NCI-H1417 treated with DMSO at 0.1 percent for 48 hours (cell line): ENCODE measurements around the gene KIAA1671.

Experiments used
- DNase-seq: peaks from one replicate; lab custom pipeline; 2025; lab: John Stamatoyannopoulos, UW

The KIAA1671 gene

GRCh38 chr22:24952837-24953383 is 394 bp downstream of the KIAA1671 start:
- DNase-seq: no peak

GRCh38 chr22:24953384-24954113 is 1.0 kb downstream of the KIAA1671 start:
- DNase-seq: no peak

- DNase-seq: no peak
Observed at GRCh38 chr22:24954114-24954463, 1.6 kb downstream of the KIAA1671 start.

GRCh38 chr22:24954856-24955255 is 2.3 kb downstream of the KIAA1671 start:
- no peak for DNase-seq

GRCh38 chr22:24957043-24957442 is 4.5 kb downstream of the KIAA1671 start:
- no peak for DNase-seq

GRCh38 chr22:24961217-24961844 is 8.8 kb downstream of the KIAA1671 start:
- no peak for DNase-seq

- DNase-seq: no peak
Observed at GRCh38 chr22:24962094-24962493, 9.6 kb downstream of the KIAA1671 start.

GRCh38 chr22:24962835-24963234 is 10.3 kb downstream of the KIAA1671 start:
- no peak for DNase-seq

- DNase-seq: no peak
Observed at GRCh38 chr22:24964441-24964840, 11.9 kb downstream of the KIAA1671 start.

- no peak for DNase-seq
Observed at GRCh38 chr22:24965822-24966626, 13.5 kb downstream of the KIAA1671 start.

GRCh38 chr22:24968066-24968561 is 15.6 kb downstream of the KIAA1671 start:
- no peak for DNase-seq

- DNase-seq: no peak
Observed at GRCh38 chr22:24969560-24970301, 17.2 kb downstream of the KIAA1671 start.

- no peak for DNase-seq
Observed at GRCh38 chr22:24972369-24972768, 19.9 kb downstream of the KIAA1671 start.

GRCh38 chr22:24973872-24974271 is 21.4 kb downstream of the KIAA1671 start:
- no peak for DNase-seq

GRCh38 chr22:24975125-24975640 is 22.7 kb downstream of the KIAA1671 start:
- DNase-seq: no peak

GRCh38 chr22:24975813-24976341 is 23.4 kb downstream of the KIAA1671 start:
- no peak for DNase-seq

- no peak for DNase-seq
Observed at GRCh38 chr22:24976442-24977218, 24.1 kb downstream of the KIAA1671 start.

GRCh38 chr22:24977370-24978221 is 25.1 kb downstream of the KIAA1671 start:
- no peak for DNase-seq

- no peak for DNase-seq
Observed at GRCh38 chr22:24978308-24978707, 25.8 kb downstream of the KIAA1671 start.

GRCh38 chr22:24981066-24981465 is 28.6 kb downstream of the KIAA1671 start:
- no peak for DNase-seq
